NB4 (cell line): ENCODE results near the gene PRKCE.

ENCODE experiments used
- DNase-seq: peaks from one replicate; pipeline ENCODE4 v3.0.0; 2010; ENCODE audit warnings: low read depth
- H3K4me3 ChIP-seq: one replicate; pipeline ENCODE4 v1.5.1; 2011; ENCODE audit warnings: mild to moderate bottlenecking, low read depth, low read length, moderate library complexity
- MYC ChIP-seq: IDR thresholded peaks from 2 replicates; pipeline ENCODE4 v1.6.1; 2011; ENCODE audit warnings: low read depth, low read length
- POLR2A ChIP-seq: IDR thresholded peaks from 2 replicates; pipeline ENCODE4 v1.6.1; 2011; ENCODE audit warnings: mild to moderate bottlenecking; ENCODE audit not compliant: insufficient read length; ENCODE audit errors: extremely low read depth
- TF ChIP-seq, protein P1 (sequence below): IDR thresholded peaks from one replicate; pipeline ENCODE4 v1.5.1; 2012; ENCODE audit warnings: low read depth, low read length
- TF ChIP-seq, protein P2 (sequence below): IDR thresholded peaks from 2 replicates; pipeline ENCODE4 v1.6.1; 2011; ENCODE audit warnings: low read depth, low read length

PRKCE gene

DNA sequence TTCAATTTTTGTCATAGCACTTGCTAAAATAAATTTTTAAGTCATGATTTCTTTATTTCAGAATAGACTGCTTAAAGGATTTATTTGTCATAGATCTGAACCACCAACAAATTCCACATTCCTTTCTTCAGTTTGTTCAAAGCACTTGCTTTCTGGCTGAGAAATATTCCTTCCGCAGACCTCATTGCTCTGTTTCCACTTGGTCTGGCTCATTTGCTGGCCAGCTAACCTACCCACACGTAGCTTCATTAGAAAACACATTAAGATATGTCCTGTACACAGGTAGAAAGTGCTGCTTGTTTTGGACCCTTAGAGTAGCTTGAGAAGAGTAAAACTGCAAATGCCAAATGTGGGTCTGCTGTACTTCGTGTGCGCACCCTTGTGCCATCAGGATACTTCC is 479.0 kb downstream of the PRKCE start:
- no peak overlapping the region for H3K4me3 ChIP-seq

DNA sequence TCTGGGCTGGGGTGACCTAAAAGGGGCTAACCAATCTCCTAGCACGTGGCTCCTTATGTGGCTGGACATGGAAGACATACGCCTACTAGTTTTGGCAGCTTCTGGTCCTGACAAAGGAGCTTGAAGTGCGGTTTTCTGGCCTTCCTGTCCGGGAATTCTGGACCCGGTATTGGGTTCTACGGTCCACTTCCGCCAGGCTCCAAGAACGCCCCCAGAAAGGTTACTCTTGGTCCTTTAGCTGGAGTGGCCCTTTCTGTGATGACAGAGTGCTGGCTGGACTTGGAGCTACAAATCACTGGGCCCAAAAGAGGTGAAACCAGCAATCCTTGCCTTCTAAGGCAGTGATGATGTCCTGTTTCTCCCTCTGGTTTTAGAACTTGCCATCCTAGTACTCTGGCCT is 481.5 kb downstream of the PRKCE start:
- DNase-seq = no peak
- TF ChIP-seq POLR2A (no peak), MYC (no peak)
- TF ChIP-seq, protein P1, sequence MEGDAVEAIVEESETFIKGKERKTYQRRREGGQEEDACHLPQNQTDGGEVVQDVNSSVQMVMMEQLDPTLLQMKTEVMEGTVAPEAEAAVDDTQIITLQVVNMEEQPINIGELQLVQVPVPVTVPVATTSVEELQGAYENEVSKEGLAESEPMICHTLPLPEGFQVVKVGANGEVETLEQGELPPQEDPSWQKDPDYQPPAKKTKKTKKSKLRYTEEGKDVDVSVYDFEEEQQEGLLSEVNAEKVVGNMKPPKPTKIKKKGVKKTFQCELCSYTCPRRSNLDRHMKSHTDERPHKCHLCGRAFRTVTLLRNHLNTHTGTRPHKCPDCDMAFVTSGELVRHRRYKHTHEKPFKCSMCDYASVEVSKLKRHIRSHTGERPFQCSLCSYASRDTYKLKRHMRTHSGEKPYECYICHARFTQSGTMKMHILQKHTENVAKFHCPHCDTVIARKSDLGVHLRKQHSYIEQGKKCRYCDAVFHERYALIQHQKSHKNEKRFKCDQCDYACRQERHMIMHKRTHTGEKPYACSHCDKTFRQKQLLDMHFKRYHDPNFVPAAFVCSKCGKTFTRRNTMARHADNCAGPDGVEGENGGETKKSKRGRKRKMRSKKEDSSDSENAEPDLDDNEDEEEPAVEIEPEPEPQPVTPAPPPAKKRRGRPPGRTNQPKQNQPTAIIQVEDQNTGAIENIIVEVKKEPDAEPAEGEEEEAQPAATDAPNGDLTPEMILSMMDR = no peak
- TF ChIP-seq, protein P2, sequence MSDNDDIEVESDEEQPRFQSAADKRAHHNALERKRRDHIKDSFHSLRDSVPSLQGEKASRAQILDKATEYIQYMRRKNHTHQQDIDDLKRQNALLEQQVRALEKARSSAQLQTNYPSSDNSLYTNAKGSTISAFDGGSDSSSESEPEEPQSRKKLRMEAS = no peak

More for the DNA sequence above, 479.0 kb downstream of the PRKCE start:
- no peak for TF ChIP-seq POLR2A
- TF ChIP-seq, protein P2 = no peak
- DNase-seq = no peak

DNA sequence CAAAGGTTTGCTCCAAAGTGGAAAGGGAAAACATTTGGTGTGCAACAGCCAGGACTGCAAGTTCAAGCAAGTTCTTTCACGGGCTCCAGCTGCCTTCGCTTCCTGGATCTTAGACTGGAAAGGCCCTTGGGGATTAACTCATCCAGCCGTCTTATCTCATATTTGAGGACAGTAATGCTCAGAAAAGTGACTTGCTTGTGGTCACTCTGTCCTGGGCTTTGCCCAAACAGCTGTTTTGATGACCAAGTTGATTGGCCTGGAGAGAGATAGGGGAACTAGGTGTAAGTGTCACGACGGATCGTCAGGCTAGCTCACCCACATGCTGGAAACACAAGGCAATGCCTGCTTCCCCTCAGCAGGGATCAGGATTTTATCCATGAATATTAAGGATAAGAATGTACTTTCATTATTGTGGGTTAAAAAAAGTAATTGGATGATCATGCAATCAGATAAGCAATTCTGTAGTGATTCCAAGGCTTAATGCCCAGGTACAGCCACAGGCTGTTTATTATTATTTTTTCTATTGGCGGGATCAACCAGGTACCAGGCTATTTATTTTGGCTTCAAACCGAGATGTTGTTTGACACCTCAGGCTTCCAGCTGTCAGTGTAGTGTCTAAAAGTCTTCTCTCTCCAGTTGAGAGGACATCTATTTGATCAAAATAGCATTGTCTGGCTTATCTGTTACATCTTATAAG is 483.2 kb downstream of the PRKCE start:
- TF ChIP-seq POLR2A (no peak), MYC (no peak)
- TF ChIP-seq, protein P1 = no peak
- TF ChIP-seq, protein P2 = no peak
- no peak overlapping the region for H3K4me3 ChIP-seq
- DNase-seq = no peak

More for the DNA sequence above, 481.5 kb downstream of the PRKCE start:
- no peak overlapping the region for H3K4me3 ChIP-seq

DNA sequence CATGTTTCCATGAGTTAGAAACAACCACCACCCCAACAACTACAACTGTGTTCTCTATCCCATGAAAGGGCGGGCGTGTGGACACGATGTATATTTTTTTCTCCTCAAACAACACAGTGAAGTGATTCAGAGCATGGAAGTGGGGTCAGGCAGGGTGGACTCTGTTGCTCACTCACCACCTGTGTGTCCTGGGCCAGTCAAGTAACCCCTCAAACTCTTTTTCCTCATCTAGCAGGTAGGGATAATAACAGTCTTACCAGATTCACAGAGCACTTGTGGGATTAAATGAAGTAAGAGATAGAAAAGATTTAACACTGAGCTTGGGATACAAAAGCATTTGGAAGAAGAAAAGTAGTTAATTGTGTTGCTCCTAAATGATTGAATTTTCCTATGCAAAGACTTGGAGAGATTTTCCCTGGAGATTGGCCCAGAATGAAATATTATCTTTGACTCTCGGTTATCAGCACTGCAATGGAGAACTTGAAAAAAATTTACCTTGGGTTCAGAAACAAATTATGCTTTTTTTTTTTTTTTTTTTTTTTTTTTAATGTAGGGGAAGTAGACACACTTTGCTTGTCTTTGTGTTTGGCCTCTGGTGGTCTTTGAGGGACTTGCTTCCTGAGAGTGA is 483.9 kb downstream of the PRKCE start:
- no peak for TF ChIP-seq MYC
- no peak for TF ChIP-seq POLR2A
- TF ChIP-seq, protein P1 = no peak
- TF ChIP-seq, protein P2 = no peak
- no peak overlapping the region for H3K4me3 ChIP-seq
- no peak for DNase-seq

DNA sequence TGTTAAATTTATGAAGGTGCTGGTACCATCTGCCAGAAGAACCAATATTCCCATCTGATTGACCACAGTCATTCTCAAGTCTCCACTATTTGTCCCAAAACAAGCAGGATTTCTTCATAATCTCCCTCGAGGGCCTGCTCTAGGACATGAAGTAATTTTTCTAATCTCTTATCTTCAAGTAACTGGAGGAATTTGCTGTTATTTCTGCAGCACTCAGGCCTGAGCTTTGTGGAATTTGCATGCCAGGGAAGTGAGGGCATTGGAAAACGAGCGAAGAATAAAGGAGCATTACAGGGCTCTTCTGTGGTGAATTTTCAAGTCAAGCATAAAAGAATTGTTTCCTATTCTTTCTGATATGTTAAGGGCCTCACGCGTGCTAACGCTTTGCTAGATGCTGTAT is 484.5 kb downstream of the PRKCE start:
- DNase-seq = no peak
- TF ChIP-seq, protein P2 = no peak
- TF ChIP-seq, protein P1 = no peak
- TF ChIP-seq POLR2A (no peak), MYC (no peak)
- no peak overlapping the region for H3K4me3 ChIP-seq

DNA sequence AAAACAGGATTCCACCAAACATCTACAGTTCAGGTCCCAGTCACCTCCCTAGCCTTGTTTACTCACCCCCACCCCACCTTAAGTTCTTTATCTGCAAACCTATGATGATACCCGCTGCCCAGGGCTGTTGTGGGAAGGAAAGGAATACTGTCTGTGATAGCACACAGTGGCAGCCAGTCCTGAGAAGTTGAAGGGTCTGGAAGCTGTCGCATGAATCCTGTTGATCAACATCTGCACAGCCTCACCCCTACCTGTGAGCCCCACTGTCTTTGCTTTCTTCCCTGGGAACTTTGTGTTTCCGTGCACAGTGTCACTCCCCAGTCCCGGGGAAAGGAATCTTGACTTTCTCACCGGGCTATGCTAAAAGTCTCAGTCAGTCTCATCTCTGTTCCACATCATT is 485.0 kb downstream of the PRKCE start:
- TF ChIP-seq, protein P1 = no peak
- no peak for TF ChIP-seq POLR2A
- TF ChIP-seq, protein P2 = no peak
- TF ChIP-seq MYC = no peak
- no peak for DNase-seq
- H3K4me3 ChIP-seq = no peak overlapping the region
